HG03139 (cell line): ENCODE data around the gene RBM17.
"Not testable (repeated sequence)": the region's sequence is repeated elsewhere in the genome, so short reads cannot be mapped to it uniquely, and the experiment has no call there.

ENCODE experiments used
- ATAC-seq: cut with Tn5 transposase; IDR thresholded peaks from one replicate; pipeline ENCODE4 v1.9.1; 2021; ENCODE audit not compliant: unreplicated experiment

RBM17 gene

DNA sequence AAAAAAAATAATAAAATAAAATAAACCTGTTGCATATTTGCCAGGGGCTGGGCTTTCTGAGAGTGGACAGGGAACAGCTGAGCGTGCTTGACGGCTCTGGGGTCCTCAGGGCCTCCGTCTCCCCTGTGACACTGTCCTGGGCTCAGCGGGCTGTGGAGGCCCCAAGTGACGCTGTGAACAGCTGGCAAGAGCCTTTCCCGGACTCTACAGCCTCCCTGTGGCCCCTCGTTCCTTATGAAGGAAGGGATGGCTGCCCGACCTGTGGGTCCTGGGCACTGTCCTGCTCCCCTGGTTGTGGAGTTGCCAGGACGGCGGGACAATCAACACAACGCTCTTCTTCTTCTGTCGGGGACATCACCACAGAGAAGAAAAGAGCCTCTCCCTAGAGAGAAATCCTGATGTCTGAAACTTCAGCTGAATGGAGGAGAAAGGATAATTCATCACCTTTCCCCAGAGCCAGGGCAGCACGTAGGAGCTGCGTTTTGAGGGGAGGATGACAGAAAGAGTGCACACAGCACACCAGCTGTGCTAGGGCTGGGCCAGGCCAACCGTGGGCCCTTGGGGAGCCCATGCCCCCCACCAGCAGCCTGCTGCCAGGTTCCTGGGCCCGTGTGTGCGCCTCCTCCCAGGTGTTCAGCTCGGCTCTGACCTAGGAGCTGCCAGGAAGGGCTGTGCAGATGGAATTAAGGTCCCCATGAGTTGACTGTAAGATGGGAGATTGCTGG, 45.4 kb downstream of the RBM17 start:
- ATAC-seq, result no peak

DNA sequence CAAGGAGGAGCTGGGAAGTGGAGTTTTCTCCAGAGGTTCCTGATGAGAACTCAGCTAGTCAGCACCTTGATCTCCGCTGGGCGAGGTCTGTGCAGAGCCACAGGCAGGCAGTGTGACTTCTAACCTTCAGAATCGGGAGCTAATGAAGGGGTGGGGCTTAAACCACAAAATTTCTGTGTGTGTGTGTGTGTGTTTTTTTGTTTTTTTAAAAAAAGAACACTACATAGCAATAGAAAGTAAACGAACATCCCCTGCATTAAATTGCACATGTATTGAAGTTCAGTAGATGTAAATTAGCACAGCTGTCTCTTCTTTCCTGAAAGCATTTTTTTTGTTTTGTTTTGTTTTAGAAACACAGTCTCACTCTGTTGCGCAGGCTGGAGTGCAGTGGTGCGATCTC, 46.2 kb downstream of the RBM17 start:
- no peak for ATAC-seq

DNA sequence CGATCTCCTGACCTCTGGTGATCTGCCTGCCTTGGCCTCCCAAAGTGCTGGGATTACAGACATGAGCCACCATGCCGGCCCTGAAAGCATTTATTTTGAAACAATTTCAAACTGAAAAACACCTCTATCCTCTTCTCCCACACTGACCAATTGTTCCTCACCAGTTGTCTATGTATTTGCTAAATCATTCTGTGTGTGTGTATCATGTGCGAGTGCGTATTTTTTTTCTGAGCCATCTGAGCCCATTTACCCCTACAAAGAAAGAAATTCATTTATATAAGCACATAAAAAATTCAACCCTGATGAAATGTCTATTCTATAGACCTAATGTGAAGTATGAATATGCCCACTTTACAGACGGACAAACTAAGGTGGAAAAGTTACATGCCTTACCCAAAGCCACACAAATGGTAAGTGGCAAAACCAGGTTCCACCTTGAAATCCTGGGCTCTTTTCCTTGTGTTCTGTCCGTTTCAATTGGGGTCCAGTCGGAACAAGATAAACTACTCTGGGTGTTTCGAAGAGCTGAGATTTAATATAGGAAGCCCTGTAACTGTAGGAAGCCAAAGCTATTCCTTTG, 46.8 kb downstream of the RBM17 start:
- ATAC-seq, result no peak

DNA sequence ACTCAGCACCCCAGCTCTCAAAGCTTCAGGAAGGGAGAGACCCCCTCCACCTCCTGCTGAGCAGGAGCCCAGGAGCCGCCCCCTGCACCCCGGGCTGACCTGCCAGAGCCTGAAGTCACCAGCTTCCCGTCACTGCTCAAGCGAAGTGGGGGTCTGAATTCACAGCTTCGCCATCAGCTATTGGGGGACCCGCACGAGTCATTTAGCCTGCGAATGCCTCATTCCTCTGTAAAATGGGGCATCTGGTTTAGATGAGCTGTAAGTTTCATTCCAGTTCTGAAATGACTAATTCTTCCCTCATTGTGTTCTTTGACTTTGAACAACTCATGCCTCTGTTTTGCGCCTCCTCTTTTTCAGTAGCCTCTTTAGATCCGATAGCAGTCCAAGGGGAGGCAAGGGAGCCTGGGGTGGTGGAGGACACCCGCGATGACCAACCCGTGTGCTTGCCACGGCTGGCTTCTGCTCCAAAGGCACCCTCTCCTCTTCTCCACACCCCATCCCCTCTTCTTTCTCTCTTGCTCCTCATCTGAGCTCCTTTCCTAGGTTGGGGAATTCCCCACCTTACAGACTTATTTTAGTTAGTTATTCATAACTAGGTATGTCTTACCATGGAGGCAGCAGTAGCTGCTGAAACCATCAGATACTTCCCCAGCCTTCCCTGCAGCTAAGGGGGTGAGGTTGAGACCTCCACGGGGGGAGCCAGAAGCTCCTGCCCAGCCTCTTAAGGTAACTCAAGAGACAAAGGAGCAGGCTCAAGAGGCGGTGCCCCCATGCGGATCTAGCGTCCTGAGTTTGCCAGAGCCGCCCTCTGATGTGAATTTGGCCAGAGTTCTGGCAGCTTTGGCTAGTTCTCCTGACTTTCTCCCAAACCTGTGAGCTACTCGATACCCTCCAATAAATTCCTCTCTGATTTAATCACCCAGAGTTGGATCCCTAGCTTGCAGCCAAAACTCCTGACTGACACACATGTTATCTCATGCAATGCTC, 47.7 kb downstream of the RBM17 start:
- ATAC-seq, result no peak

DNA sequence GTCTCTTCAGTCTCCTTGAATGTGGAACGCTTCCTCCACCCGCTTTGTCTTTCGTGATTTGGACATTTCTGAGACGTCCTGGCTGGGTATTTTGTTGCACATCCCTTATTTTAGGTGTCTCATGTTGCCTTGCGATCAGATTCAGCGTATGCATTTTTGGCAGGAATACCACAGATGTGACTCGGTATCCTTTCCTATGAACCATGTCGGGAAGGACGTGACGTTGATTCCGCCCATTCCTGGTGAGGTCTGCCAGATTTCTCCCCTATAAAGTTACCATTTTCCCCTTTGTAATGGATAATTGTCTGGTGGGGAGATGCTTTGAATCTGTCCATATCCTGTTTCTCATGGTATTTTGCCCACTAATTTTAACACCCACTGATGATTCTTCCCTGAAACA, 49.6 kb downstream of the RBM17 start:
- ATAC-seq, result no peak

DNA sequence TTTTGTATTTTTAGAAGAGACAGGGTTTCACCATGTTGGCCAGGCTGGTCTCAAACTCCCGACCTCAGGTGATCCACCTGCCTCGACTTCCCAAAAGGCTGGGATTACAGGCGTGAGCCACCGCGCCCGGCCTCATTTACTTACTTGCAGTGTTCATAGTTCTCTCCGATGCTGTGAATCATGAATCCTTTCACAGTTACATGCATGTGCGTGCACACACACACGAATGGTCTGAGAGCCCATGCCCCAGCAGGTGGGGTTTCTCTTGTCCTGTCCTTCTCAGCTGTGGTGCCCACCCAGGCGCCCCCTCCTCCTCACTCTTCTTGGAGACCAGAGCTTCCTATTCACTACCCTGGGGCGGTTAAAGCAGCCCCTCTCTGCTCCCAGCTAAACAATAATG, 50.6 kb downstream of the RBM17 start:
- no peak for ATAC-seq

DNA sequence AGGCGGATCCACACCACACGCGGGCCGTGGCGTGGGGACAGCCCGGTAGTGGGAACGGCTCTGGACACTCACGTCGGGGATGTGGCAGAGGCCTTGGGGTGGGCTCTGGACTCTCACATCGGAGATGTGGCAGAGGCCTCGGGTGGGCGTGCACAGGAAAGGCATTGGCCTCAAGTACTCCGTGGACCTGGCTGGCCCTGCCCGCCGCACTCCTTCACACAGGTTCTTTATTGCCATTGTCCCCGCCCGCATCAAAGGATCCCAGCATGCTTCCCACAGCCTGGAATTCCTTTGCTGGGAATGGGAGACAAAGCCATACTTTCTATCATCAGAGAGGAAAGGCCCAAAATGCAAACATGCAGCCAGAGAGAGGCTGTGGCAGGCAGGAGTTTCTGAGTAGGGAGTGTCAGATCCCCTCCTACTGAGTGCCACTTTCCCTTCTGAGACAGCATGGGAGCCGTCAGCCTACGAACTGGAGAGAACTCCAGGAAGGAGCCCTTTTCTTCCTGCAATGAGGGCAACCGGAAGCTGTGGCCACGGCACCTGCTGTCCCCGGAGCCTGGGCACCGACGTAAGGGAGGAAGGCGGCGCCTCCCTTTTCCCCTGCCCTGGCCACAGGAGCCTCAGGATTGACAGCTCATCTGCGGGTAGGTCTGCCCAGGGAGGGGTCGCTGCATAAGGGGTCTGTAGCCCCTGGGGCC, 51.5 kb downstream of the RBM17 start:
- ATAC-seq, result no peak

DNA sequence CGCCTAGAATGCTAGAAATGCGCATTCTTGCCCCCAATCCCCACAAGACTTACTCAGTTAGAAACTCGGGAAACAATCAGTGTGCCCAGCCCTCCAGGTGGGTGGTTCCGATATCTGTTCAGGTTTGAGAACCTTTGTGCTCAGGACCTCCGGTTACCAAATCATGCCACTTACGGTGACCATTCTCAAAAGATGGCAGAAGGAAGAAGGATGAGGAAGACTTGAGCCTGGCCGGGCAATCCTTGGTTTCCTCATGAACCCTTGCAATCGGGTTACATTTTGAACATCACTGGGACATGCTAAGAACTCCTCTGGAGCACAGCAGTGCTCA, 52.1 kb downstream of the RBM17 start:
- no peak for ATAC-seq

DNA sequence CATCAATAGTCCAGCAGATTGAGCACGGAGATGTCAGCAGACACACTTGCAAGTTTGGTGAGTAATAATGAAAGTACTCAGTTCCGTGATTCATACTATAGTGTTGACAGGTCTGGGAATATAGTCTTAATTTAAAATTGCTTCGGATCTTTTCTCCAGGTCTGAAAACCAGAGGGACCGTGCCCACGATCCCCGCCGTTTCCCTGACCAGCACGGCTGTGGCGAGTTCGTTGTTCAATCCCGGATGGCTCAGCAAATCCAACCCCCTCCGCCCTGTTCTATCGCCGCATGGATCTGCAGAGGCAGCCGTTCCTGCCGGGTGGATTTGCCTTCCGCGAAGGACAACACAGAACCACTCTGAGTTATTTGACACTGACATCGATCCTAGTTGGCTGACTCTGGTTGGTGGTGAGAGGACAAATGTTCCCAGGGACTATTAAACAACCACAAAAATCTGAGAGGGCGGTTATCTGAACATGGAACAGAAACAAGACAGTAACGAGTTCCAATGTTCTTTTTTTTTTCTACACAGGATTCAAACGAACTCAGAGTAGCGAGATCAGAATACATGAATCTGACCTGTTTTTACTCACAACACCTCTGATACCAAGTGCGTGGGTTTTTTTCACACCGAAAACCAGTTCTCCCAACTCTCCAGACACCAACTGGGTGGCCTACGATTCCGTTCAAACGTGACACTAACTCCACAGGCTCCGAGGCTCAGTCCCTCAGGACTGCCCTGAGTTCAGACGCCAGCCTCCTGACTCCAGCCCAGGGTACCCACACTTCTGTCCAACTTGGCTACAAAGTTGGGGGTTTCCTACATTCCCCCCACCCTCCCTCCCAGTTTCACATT, 52.7 kb downstream of the RBM17 start:
- peak; percentile 46 for ATAC-seq

DNA sequence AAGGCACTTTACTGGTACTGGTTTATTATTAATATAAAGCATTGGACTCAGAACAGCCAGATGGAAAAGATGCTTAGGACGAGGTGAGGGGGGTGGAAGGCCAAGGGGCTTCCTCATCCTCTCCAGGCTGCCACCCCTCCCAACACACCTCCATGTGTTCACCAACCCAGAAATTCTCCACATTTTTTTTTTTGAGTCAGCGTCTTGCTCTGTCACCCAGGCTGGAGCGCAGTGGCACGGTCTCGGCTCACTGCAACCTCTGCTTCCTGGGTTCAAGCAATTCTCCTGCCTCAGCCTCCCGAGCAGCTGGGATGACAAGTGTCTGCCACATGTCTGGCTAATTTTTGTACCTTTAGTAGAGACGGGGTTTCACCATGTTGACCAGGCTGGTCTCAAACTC, 53.4 kb downstream of the RBM17 start:
- not testable (repeated sequence) for ATAC-seq

DNA sequence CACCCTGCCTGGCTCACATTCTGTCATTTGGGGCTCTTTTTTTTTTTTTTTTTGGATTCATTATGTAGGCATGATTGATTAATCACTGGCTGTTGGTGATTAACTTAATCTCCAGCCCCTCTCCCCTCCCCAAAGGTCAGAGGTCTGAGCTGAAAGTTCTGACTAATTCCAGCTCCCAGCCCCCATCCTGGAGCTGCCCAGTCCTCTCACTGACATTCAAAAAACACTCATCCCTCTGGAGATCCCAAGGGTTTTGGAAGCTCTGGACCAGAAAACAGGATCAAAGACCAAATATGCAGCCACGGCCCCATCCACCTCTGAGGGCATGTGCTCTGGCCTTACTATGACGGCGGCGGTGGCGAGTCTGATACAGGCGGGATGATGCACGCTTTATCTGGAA, 53.8 kb downstream of the RBM17 start:
- no peak for ATAC-seq

DNA sequence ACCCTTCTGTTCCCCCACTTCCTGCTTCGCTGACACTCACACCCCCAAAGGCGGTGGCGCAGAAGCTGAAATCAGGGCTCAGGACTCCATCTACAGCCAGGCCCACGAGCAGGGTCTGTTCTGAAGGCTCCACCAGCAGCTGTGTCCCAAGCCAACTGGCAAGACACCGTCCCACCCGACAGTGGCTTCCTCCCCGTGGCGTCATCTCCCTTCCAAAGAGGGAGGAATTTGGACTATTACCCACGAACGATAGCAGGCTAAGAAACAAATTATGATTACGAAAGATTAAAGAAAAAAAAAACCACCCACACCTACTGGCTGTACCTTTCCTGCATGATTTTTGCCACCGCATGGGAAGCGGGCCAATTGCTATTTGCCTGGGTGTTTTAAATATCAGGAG, 54.3 kb downstream of the RBM17 start:
- ATAC-seq, result no peak

DNA sequence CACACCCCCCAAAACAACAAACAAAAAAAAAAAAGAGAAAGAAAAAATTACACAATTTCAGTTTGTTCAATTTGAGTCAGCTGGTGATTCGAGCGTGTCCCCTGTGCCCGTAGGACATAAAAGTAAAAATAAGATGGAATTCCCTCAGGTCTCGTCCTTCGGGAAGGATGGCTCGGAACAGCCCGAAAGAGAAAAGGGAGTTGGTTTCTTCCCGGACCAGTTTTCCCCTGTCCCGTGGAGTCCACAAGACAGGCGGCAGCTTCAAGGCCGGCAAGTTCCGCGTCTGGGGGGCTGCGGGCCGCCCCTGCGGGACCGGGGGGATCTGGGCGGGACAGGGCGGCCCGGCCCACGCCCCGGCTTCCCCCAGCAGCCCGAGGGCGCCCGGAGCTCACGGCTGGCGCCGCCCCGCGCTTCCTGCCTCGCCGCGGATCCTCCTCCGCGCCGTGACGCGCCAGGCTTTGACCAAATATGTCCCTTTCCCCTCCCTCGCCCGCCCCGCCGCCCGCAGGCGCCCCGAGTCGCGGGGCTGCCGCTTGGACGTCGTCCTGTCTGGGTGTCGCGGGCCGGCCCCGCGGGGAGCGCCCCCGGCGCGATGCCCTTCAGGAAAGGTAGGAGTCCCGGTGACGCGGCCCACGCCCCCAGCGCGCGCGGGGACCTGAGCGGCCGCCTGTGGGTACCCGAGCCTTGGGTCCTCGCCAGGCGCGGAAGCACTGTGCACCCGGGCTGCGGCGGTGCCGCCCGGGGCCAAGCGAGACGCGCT, 55.8 kb downstream of the RBM17 start:
- peak; percentile 64 for ATAC-seq

DNA sequence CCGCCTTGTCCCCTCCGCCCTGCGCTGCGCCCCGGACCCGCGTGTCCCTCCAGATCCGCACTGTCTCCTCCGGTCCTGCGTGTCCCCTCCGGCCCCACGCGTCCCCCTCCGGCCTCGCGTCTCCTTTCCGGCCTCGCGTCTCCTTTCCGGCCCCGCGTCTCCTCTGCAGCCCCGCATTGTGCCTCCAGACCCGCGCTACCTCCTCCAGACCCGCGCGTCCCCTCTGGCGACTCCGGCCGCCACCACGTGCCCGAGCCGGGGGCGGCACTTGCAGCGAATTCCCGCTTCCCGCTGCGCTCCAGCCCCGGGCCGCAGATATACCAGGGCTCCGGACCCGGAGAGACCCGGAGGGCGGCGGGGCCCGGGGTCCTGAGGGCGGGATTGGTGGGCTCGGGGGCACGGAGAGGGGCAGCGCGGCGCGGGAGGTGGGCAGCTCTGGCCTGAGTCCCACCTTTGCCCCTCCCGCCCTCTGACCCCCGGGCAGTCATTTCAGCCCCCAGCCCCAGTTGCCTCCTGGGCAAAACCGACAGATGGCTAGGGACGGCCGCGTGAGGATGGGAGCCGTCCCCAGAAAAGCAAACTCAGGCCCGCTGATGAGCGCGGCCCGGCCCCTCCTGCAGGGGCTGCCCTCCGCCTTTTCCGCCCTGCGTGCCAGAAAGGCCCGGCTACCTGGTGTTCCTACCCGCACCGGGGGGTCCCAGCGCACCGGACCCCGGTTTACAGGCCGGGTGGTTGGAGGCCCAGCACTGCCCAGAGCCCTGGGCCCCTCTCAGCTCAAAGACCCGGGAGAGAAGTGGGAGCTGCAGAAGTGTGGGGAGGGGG, 56.5 kb downstream of the RBM17 start:
- ATAC-seq, result no peak

DNA sequence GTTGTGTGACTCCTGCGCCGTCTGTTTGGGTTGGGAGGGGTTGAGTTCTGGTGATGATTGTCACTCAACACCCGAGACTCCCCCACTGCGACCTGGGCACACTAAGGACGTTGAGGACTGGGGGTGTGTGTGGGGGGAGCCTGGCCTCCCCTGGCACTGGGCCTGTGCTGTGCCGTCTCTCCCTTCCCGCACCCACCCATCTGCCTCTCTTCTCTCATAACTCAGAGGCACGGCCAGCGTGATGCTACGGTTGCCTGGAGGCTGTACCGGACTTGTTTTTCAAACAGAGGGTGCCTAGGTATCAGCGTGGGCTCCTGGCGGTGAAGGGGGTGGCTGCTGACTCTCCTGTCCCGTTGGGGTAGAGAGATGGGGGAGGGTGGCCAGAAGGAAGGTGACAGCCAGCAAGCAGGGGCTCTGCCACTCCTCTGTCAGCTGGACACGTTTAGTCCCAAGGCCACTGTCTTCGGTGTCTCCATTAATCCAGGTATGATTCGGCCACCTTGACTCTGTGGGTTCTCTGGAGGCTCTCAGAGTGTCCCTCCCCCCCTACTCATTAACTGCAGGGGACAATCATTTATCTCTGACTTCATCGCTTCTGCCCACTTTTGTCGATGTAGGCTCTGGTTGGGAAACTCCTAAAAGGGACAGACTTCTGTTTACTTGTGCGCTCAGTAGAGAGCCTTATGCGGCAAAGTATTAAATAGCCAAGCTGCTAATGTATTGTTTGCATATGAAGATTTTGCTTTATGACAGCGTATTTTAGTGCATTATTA, 57.4 kb downstream of the RBM17 start:
- no peak for ATAC-seq

DNA sequence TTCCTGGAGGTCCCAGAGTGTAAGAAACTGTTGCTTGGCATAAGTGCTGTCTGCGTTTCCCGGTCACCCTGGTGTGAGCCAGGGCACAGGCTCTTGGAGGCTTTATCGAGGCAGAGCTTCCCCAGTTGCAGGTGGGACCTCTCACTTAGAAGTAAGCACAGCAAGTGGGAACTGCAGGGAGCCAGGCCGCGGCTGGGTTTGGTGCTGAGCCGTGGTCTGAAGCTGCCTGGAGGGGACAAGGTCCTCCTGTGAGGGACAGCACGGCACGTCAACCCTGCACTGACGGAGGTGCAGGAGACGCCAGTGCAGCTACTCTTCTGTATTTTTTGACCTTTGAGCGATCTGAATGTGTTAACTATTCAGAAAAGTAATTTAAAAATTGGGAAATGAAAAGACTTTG, 58.1 kb downstream of the RBM17 start:
- ATAC-seq, result no peak

DNA sequence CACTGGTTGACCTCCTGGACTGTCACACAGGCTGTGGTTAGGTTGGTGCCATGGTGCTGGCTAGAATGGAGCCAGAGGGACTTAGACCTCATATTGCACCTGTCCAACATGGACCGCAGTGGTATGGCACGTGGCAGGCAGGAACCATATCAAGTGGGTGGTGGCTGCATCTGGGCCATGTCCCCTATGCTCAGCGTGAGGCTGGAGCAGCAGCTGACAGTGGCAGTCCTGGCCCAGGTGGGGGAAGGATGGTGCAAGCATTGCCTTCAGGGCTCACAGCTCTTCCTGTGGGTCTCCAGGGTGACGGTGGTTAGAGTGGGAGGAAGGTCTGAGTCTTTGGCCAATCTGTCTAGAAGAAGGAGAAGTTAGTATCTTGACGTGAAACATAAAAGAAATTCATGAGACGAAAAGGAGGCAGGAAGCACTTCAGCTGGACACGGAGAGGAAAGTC, 59.4 kb downstream of the RBM17 start:
- ATAC-seq, result peak; percentile 24

DNA sequence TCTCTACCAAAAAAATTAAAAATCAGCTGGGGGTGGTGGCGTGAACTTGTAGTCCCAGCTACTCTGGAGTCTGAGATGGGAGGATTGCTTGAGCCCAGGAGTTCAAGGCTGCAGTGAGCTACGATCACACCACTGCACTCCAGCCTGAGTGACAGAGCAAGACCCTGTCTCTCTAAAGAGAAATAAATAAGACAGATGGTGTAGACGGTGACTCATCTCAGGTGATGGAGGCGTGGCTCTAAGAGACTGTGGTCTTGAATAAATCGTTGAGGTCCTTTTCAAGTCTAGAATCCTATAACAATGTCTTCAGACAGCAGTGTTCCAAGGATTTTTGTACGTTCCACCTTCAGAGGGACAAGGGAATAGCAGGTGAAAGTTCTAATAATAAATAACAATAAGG, 60.1 kb downstream of the RBM17 start:
- ATAC-seq, result no peak
